GM19372 (cell line): Measurements from ENCODE around the gene KCNAB2.

Experiments
- ATAC-seq: cut with Tn5 transposase; IDR thresholded peaks from one replicate; pipeline ENCODE4 v1.9.1; 2021; ENCODE audit warnings: mild to moderate bottlenecking, low read depth, moderate library complexity; ENCODE audit not compliant: unreplicated experiment

The KCNAB2 gene

DNA sequence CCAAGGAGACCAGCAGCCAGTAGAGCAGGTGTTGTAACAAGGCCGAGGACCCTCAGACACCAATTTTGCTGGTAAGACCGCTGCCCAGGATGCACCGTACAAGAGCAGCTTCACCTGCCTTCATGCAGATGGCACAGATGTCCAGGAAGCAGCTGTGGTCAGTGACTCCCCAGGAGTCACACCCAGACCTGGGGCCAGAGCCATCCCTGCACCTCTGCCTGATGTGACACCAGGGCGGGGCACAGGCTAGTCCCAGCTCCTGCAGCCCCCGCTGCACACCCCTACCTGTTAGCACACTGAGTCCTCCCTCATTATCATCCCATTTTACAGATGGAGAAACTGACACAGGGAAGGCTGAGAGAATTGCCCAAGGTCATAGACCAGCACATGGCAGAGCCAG lies 16.3 kb upstream of the KCNAB2 start:
- no peak for ATAC-seq

DNA sequence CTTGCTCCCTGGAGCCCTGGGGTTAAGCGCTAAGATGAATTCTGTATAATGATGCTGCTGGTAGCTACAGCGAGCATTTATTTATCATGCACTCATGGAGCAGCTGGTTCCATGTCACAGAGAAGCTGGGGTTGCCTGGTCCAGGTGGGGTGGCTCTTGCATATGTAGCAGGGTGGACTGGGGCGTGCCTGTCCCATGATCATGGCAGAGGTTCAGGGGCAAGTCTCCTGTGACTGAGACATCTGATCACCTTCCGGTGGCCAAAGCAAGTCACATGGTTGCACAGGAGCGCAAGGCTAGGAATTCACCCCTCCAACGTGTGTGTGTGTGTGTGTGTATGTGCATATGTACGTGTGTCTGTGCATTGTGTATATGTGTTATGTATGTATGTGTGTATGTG lies 15.6 kb upstream of the KCNAB2 start:
- no peak for ATAC-seq

DNA sequence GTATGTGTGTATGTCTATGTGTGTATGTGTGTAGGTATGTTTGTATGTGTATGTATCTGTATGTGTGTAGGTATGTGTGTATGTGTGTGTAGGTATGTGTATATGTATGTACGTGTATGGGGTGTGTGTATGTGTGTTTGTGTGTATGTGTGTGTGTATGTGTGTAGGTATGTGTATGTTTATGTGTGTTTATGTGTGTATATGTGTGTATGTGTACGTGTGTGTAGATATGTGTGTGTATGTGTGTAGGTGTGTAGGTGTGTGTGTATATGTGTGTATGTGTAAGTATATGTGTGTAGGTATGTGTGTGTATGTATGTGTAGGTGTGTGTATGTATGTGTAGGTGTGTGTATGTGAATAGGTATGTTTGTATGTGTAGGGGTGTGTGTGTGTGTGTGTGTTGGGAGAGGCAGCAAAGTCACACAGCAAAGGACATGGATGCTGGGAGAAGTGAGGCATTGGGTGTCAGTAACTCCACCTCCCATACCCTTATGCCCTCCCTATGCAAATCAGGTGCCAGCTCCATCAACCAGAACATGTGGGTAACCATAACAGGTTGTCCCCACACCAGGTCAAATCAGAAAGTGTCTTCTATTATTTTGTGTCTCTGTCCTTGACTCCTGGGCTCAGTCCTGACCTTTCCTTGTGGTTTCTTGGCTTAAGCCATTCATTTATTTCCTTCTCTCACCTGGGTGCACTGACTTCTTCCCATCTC lies 15.0 kb upstream of the KCNAB2 start:
- no peak for ATAC-seq

- no peak for ATAC-seq
Observed at GRCh38 chr1:6033124-6033523, 12.6 kb upstream of the KCNAB2 start.

DNA sequence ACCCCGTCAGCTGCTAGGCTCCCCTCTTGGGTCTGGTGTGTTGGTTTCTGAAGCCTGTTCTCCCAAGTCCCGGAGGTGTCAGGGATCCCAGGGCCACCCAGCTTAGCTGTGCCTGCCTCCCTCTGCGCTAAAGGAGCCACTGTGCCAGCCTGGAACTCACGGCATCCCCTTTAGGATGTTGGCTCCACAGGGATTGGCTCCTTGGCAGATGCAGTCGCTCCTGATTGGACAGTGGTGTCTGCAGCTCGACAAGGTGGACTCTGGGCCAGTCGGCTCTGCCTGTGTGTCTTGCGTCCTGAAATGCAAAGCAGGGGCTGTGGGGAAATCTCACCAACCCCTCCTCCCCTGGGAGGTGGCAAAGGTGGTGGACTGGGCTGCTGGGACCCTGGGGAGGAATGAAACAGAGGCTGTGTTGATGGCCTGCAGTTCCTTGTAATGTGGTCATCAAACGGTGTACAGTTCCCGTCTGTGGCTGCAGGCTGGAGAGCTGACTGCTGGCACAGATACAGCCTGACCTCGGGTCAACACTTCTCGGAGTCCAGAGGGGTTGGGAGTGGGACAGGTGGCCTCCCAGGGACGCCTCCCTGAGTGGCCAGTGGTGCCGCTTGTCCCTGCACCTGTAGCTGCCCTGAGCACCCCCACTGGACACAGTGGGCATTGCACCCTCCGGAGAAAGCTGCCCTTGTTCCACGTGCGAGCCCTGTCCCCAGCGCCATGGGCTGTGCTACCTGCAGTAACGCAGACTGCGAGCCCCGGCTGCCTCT lies 11.5 kb upstream of the KCNAB2 start:
- no peak for ATAC-seq

- ATAC-seq = no peak
Observed at GRCh38 chr1:6034750-6035096, 11.0 kb upstream of the KCNAB2 start.

GRCh38 chr1:6035303-6035702 lies 10.4 kb upstream of the KCNAB2 start:
- no peak for ATAC-seq

- ATAC-seq = no peak
Observed at GRCh38 chr1:6035719-6036118, 10.0 kb upstream of the KCNAB2 start.

GRCh38 chr1:6037338-6037762 lies 8.3 kb upstream of the KCNAB2 start:
- peak; percentile 68 for ATAC-seq

DNA sequence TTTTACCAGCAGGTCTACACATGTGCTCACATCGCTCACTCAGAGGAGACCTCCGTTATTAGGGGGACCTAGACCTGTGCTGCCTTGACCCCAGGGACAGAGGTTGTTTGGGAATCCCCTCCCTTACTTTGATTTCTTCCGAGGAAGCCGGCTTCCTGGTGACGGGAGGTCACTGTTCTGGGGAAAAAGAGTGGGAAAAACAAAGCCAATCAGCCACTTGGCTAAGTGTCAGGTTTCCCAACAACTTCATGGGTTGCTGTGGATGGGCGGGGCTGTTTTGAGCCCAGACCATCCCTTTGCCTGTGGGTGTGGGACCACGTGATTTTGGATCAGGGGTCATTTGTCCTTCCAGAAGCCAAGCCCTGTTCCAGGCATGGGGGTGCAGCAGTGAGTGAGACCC lies 7.1 kb upstream of the KCNAB2 start:
- ATAC-seq = no peak

DNA sequence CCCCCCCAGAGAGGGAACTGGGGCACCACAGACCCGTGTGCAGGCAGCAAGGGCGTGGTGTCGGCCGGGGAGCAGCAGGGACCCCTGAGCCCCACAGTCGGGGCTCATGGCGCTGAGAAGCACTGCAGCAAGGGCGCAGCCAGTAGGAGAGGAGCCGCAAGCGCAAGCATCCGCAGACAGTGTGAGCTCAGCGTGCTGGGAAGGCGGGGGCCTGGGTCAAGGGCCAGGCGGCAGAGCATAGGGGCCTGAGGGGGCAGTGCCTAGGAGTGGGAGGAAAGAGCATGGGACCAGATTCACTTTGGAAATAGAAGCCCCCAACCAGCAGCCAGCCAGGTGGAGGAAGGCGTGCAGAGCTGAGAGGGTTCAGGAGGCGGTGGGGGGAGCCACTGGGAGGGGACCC lies 6.7 kb upstream of the KCNAB2 start:
- ATAC-seq = no peak

GRCh38 chr1:6040444-6040843 lies 5.2 kb upstream of the KCNAB2 start:
- no peak for ATAC-seq

DNA sequence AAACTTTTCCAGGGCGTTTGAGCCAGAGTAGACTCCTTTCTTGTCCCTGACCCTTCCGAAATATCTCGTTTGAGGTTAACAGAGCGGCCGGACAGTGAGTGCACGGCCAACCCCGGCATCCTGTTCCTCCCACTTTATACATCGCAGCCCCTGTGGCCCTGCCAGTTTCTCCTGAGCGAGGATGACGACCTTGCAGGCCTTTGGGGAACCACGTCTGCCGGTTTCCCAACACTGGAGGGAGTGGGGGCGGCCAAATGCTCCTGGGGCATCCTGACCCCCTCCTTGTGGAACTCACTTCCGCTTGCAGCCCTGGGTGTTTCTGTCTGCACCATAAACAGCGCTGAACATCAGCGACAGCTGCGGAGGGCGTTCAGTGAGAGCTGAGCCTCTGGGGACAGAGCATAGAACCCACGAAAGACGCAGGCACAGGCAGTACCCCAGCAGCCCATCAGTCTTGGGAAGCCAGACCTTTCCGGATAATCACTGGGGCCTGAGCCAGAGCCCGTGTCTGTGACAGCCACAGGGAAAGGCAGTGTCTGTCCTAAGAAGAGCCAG lies 4.8 kb upstream of the KCNAB2 start:
- no peak for ATAC-seq

GRCh38 chr1:6041432-6042062 lies 4.1 kb upstream of the KCNAB2 start:
- no peak for ATAC-seq

GRCh38 chr1:6043561-6043960 lies 2.1 kb upstream of the KCNAB2 start:
- no peak for ATAC-seq

GRCh38 chr1:6044481-6045109 lies 1.1 kb upstream of the KCNAB2 start:
- ATAC-seq = no peak

- no peak for ATAC-seq
Observed at GRCh38 chr1:6045110-6045502, 582 bp upstream of the KCNAB2 start.

DNA sequence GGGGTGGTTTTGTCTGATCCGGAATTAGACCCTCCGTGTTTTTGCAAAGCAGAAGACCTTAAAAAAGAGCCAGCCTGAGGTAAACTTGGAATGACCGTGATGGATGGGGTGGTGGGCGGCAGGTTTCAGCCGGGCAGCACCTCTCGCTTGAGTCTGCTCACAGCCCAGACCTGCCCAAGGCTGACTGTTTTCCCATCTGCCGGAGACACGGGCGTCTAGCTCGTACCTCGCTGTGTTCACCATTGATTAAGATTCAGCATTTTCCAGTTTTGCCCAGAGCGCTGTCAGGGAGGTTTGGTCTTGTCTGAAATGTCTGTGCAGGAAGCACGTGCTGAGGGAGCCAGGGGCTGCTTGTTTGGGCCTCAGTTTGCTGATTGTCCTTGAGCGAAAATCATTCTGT lies 591 bp downstream of the KCNAB2 start:
- no peak for ATAC-seq

DNA sequence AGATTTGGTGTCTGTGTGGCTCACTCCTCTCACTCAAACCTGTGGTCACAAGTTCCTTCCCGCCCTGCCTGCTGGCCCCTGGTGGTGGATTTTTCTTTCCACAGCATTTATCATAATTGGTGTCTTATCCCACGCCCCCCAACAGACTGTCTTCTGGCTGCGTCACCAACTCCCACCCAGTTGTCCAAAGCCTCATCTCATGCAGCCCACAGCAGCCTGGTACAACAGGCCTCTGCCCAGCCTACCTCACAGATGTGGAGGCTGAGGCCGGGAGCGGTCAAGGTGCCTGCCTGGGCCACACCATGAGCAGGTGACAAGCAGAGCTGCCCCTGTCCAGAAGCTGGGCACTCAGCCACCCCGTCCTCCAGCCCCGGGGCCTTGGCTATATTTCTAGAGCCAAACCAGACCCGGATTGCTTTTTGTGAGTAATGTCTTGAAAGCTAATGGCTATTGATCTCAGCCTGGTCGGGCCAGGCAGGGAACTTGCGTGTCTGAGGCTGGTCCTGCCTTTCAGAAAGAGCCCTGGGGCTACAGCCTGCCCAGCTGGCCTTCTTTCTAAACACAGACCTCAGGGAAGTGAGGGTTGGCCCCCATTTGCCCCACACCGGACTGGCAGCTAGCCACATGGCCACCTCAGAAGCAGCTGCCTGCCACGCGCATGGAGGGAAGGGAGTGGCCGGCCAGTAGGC lies 2.6 kb downstream of the KCNAB2 start:
- no peak for ATAC-seq

DNA sequence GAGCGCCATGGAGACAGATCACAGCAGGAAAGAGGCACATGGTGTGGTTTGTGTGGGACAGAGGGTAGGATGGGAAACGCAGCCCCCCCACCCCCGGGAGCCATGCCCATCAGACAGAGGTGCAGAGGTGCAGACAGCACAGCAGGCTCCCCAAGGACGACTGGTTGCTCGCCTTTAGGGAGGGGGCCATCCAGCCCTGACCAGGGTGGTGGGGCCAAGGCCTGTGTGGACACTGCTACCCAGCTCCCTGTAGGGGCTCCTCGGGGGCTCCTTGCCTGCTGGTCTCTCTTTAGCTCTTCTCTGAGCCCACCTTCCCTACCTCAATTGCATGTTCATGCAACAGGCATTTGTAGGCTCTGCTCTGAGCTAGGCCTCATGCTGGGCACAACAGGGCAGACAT lies 3.7 kb downstream of the KCNAB2 start:
- ATAC-seq = no peak
